GM18498 (cell line): ENCODE results near the gene MCHR1.
"Not testable (repeated sequence)": the region's sequence is repeated elsewhere in the genome, so short reads cannot be mapped to it uniquely, and the experiment has no call there.

Source experiments
- ATAC-seq: cut with Tn5 transposase; IDR thresholded peaks from one replicate; pipeline ENCODE4 v1.9.1; 2021; ENCODE audit warnings: mild to moderate bottlenecking, moderate library complexity; ENCODE audit not compliant: unreplicated experiment

The MCHR1 gene

GRCh38 chr22:40687706-40688105 lies 8.4 kb downstream of the MCHR1 start:
- ATAC-seq, result no peak

GRCh38 chr22:40690370-40690769 lies 11.1 kb downstream of the MCHR1 start:
- no peak for ATAC-seq

- no peak for ATAC-seq
These were observed 12.2 kb downstream of the MCHR1 start for GRCh38 chr22:40691532-40691931.

GRCh38 chr22:40694411-40694810 lies 15.1 kb downstream of the MCHR1 start:
- ATAC-seq, result no peak

GRCh38 chr22:40701274-40701673 lies 22.0 kb downstream of the MCHR1 start:
- ATAC-seq, result no peak

GRCh38 chr22:40703174-40703573 lies 23.9 kb downstream of the MCHR1 start:
- ATAC-seq, result no peak

GRCh38 chr22:40703736-40704135 lies 24.5 kb downstream of the MCHR1 start:
- no peak for ATAC-seq

- ATAC-seq, result no peak
These were observed 26.8 kb downstream of the MCHR1 start for GRCh38 chr22:40705918-40706682.

GRCh38 chr22:40707154-40707553 lies 27.9 kb downstream of the MCHR1 start:
- ATAC-seq, result no peak

- no peak for ATAC-seq
These were observed 28.9 kb downstream of the MCHR1 start for GRCh38 chr22:40708177-40708576.

GRCh38 chr22:40709752-40710413 lies 30.6 kb downstream of the MCHR1 start:
- no peak for ATAC-seq

GRCh38 chr22:40712311-40712710 lies 33.0 kb downstream of the MCHR1 start:
- no peak for ATAC-seq

- no peak for ATAC-seq
These were observed 35.4 kb downstream of the MCHR1 start for GRCh38 chr22:40714499-40715337.

- ATAC-seq, result no peak
These were observed 36.8 kb downstream of the MCHR1 start for GRCh38 chr22:40716116-40716515.

GRCh38 chr22:40717657-40718056 lies 38.4 kb downstream of the MCHR1 start:
- not testable (repeated sequence) for ATAC-seq

- no peak for ATAC-seq
These were observed 39.2 kb downstream of the MCHR1 start for GRCh38 chr22:40718250-40719204.

GRCh38 chr22:40719599-40719998 lies 40.3 kb downstream of the MCHR1 start:
- no peak for ATAC-seq

- ATAC-seq, result not testable (repeated sequence)
These were observed 40.9 kb downstream of the MCHR1 start for GRCh38 chr22:40720156-40720537.

- ATAC-seq, result no peak
These were observed 41.4 kb downstream of the MCHR1 start for GRCh38 chr22:40720538-40721256.

GRCh38 chr22:40721266-40721665 lies 42.0 kb downstream of the MCHR1 start:
- ATAC-seq, result no peak
